Body of pancreas (tissue), 4 donors: ENCODE data around the gene ELAVL1.

ENCODE experiments used
- CTCF ChIP-seq, 7 experiments: fragments of 450-650 bp in 4 of 7; fragments of 200-600 bp in 3 of 7; sonication (generic) in 3 of 7; IDR thresholded peaks; one replicate each; pipeline ENCODE4 v1.5.1; 2016 to 2019; ENCODE audit warnings: antibody characterized with exemption in 7 of 7
- POLR2A ChIP-seq, 3 donors: fragments of 450-650 bp; IDR thresholded peaks; one replicate each; pipeline ENCODE4 v1.6.1; 2016; ENCODE audit warnings: antibody characterized with exemption in 3 of 3, mild to moderate bottlenecking in 2 of 3

GRCh38 chr19:7912697-7913564 is 92.5 kb downstream of the ELAVL1 start:
- no peak for TF ChIP-seq CTCF (IDR thresholded peaks at IDR 0.05)
- no peak for TF ChIP-seq POLR2A (IDR thresholded peaks at IDR 0.05)
